Measurements from ENCODE around the gene PAGE3.

DNA sequence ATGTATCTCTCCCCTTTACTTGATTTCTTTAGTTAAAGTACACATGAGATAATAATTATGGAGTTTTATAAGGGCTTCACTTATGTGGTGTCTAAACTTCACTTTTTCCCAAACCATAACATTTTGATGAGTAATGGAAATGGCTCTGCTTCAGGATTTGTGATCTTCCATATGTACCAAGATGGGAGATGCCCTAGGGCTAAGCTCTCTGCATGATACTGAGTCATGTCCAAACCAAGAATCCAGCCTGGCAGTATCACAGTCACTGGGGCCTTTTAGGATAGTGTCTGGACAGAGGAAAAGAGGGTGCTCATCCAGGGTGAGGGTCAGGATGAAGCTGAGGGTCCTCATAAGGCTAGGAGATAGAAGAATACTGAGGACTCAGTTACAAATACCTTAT is 47.9 kb upstream of the PAGE3 start:
- TF ChIP-seq POLR2AphosphoS5 (IDR thresholded peaks at IDR 0.05), result no peak
- TF ChIP-seq POLR2A (IDR thresholded peaks at IDR 0.05), result no peak
- TF ChIP-seq, protein P1, sequence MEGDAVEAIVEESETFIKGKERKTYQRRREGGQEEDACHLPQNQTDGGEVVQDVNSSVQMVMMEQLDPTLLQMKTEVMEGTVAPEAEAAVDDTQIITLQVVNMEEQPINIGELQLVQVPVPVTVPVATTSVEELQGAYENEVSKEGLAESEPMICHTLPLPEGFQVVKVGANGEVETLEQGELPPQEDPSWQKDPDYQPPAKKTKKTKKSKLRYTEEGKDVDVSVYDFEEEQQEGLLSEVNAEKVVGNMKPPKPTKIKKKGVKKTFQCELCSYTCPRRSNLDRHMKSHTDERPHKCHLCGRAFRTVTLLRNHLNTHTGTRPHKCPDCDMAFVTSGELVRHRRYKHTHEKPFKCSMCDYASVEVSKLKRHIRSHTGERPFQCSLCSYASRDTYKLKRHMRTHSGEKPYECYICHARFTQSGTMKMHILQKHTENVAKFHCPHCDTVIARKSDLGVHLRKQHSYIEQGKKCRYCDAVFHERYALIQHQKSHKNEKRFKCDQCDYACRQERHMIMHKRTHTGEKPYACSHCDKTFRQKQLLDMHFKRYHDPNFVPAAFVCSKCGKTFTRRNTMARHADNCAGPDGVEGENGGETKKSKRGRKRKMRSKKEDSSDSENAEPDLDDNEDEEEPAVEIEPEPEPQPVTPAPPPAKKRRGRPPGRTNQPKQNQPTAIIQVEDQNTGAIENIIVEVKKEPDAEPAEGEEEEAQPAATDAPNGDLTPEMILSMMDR (IDR thresholded peaks at IDR 0.05), result no peak
- no peak for TF ChIP-seq EP300 (IDR thresholded peaks at IDR 0.05)

Measured in sigmoid colon (tissue), 4 donors.